ENCODE measurements around the gene MARF1. TPM values are rescaled to one million over a fixed set of nuclear protein-coding genes. Genes with fewer than 3 reads are reported as not detected.

MARF1 gene
- total and polyA plus RNA-seq, 4 donors: 7.0 to 19.8 (median 12.6) TPM

GRCh38 chr16:15576960-15577958, 65.7 kb downstream of the MARF1 start:
- no peaks in the 10 kb centered on the region for H3K27me3 ChIP-seq (ENCODE audit: control insufficient read depth in 4 of 4, insufficient read depth in 4 of 4, low read length in 3 of 4)
- H3K4me1 ChIP-seq (ENCODE audit: control insufficient read depth in 4 of 4, insufficient read depth in 4 of 4, low read length in 3 of 4): peaks cover 4 to 41% (median 27%) of the 10 kb centered on the region in 4 donors
- WGBS: 59% methylated on average over 20 of the region's 20 CpGs
- H3K36me3 ChIP-seq (ENCODE audit: control insufficient read depth in 4 of 4, insufficient read depth in 3 of 4, low read depth in 1 of 4, low read length in 3 of 4): peaks cover 0 to 6% (median 3%) of the 10 kb centered on the region in 4 donors
- H3K9ac ChIP-seq (ENCODE audit: low read depth in 1 of 2, low read length in 2 of 2): no peak overlapping the region
- peak overlapping the region; percentile 87 to 88 for H3K27ac ChIP-seq (ENCODE audit: low read depth in 1 of 2, low read length in 2 of 2)
- peak overlapping the region in 1 of 3 donors; percentile 20 for H3K4me3 ChIP-seq (ENCODE audit: low read depth in 1 of 3, low read length in 3 of 3)
- H3K9me3 ChIP-seq (ENCODE audit: control insufficient read depth in 4 of 4, low read length in 3 of 4): no peaks in the 10 kb centered on the region
- no peak for DNase-seq (ENCODE audit: low spot score)
- TF ChIP-seq MAX (IDR thresholded peaks at IDR 0.05) (no peak), JUND (IDR thresholded peaks at IDR 0.05) (no peak), ATF3 (IDR thresholded peaks at IDR 0.05) (no peak), FOXA1 (IDR thresholded peaks at IDR 0.05) (peak; percentile 21), NR2F2 (IDR thresholded peaks at IDR 0.05) (no peak), FOXA2 (IDR thresholded peaks at IDR 0.05) (peak; percentile 75), RAD21 (IDR thresholded peaks at IDR 0.05) (no peak), HNF4A (conservative IDR thresholded peaks at IDR 0.05) (peak; percentile 60 to 78), HNF4G (IDR thresholded peaks at IDR 0.05) (no peak), CTCF (IDR thresholded peaks at IDR 0.05; ENCODE audit: low read depth, low read length, missing input control) (no peak), EGR1 (IDR thresholded peaks at IDR 0.05; ENCODE audit: low read depth in 2 of 2) (no peak), GABPA (IDR thresholded peaks at IDR 0.05 in 1 of 2, conservative IDR thresholded peaks at IDR 0.05 in 1 of 2) (no peak), YY1 (IDR thresholded peaks at IDR 0.05) (peak; percentile 94), RXRA (IDR thresholded peaks at IDR 0.05) (peak in 1 of 2 donors; percentile 65), TAF1 (conservative IDR thresholded peaks at IDR 0.05) (no peak), SP1 (IDR thresholded peaks at IDR 0.05) (peak; percentile 66), REST (IDR thresholded peaks at IDR 0.05) (no peak), ZBTB33 (IDR thresholded peaks at IDR 0.05) (no peak)
